COR-L47 (cell line): ENCODE measurements around the gene GPRIN3.
"Not testable (repeated sequence)": the region's sequence is repeated elsewhere in the genome, so short reads cannot be mapped to it uniquely, and the experiment has no call there.

ENCODE experiments used
- DNase-seq: peaks from one replicate; lab custom pipeline; 2025; lab: John Stamatoyannopoulos, UW

The GPRIN3 gene

DNA sequence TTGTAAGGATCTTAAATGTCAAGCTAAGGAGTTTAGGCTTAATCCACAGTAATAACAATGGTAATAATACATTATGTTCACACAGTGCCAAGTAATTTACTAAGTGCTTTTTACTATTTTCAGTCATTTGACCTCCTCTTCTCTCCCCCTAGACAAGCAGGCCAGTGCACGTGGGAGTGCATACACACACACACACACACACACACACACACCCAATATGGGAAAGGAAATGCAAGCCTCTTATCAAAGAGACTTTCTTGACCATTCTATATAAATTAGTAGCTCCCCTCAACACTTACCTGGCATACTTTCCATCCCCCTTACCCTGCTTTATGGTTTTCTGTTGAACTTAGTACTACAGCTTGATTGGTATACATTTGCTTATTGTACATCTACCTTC, 3.8 kb upstream of the GPRIN3 start:
- DNase-seq = no peak

DNA sequence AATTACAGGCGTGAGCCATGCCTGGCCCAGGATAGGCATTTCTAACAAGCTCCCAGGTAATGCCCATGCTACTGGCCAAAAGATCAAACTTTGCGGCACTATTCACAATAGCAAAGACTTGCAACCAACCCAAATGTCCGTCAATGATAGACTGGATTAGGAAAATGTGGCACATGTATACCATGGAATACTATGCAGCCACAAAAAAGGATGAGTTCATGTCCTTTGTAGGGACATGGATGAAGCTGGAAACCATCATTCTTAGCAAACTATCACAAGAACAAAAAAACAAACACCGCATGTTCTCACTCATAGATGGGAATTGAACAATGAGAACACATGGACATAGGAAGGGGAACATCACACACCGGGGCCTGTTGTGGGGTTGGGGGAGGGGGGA, 1.6 kb upstream of the GPRIN3 start:
- not testable (repeated sequence) for DNase-seq

DNA sequence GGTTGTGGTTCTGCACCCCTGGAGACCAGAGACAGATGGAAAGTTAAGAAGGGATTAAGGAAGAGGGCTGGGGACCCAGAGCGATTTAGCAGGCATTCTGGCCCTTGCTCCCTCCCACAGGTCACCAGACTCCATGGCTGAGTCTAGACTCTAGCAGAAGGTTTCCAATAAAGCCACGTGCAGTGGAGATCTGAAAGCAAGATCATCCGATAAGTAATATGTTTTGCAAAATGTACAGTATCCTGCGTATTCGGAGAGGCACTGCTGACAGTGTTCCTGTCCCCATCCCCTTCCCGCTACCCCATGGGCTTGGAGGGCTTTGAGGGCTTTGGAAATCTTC, 531 bp upstream of the GPRIN3 start:
- DNase-seq = no peak

GRCh38 chr4:89307178-89307445, 488 bp downstream of the GPRIN3 start:
- DNase-seq = no peak

DNA sequence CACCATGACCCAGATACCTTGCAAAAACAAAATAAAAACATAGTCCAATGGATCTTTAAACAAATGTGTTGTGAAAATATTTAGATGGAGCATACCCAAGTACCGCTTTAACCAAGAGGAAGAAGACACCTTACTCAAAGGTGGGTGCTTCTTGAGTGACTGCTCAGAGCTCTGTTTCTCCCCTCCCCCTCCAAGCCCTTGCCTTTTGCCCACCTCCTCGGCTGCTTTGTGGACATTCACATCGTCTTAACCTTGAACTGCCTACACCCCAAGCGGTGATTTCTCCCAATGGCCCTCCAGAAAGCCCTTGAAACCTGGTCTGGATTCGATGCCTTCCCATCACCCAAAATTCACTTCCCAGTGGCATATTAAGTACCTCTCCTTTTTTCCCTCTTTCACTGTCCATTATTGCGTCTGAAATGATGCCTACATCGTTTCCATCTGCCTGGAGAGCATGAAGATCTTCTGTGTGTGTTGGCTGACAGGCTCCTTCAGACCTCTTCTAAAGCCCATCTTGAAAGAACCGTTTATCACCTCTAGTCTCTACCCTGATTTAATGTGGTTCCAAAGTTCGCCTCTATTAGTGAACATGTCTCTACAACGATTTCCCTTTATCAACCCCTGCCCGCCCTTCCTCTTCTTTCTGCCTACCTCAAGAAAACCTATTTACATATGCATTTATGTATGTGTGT, 968 bp downstream of the GPRIN3 start:
- no peak for DNase-seq

- DNase-seq = no peak
Measured at GRCh38 chr4:89305712-89306437, 1.7 kb downstream of the GPRIN3 start.

DNA sequence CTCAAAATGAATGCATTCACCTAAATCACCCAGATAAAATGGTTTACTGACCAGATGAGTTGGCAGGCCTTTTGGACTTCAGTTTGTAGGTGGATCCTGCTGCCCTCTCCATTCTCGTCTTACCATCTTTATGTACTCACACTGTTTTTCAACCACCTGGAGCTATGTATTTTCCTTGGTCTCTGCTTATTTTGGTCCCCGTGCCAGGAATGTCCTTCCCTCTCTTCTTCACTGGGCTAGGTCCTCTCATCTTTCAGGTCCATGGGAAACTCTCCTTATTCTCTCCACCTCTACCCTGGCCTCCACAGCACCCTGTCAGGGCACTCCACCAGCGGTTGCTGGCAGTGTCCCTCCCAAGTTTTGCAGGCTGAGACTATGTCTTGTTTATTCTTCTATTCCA, 2.6 kb downstream of the GPRIN3 start:
- DNase-seq = no peak

- no peak for DNase-seq
Measured at GRCh38 chr4:89303814-89304388, 3.7 kb downstream of the GPRIN3 start.

- DNase-seq = no peak
Measured at GRCh38 chr4:89303177-89303576, 4.4 kb downstream of the GPRIN3 start.

GRCh38 chr4:89301902-89302301, 5.7 kb downstream of the GPRIN3 start:
- no peak for DNase-seq

GRCh38 chr4:89301003-89301402, 6.6 kb downstream of the GPRIN3 start:
- DNase-seq = no peak

- no peak for DNase-seq
Measured at GRCh38 chr4:89300499-89300898, 7.1 kb downstream of the GPRIN3 start.

DNA sequence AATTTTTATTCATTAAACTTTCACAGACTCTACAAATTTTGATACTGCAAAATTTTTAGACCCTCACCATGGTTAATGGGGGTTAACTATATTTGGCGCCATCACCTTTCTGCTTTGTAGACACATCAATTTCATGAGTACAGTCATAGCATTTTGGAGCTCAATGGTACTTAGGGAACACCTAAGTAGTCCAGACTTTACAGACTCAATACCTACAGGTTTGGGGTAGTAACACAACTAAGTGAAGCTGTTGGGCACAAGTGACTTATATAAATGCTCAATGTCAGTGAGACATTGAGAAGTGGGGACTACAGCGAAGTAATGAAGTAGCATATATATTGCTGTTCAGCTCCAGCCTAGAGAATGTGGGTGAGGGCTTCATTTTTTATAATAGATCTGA, 7.5 kb downstream of the GPRIN3 start:
- DNase-seq = no peak

DNA sequence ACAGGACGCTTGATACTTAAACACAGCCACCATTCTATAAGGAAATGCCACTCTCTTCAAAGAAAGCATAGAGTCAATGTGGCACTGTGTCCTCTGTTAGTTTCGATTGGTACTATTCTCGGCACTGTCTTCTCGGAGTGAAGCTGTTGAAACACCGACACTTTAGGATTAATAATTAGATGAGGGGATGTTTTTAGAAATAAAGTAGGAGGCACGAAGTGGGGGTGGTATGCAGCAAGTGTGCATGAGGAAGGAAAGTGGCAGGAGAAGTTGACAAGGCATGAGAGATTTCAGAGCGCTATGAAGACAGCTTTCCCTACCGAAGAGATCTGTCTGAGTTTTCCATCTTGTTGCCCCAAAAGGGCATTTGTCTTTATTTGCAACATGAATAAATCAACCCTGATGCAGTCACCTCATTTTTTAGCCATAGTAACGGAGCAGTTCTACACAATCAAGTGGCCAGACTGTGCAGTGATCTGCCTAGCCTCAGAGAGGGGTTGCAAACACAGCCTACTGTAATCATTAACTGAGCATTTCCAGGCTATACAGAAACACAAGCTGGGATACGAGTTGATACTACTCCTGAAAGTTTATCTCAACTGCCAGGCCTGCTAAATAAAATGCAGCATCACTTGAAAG, 8.3 kb downstream of the GPRIN3 start:
- no peak for DNase-seq

DNA sequence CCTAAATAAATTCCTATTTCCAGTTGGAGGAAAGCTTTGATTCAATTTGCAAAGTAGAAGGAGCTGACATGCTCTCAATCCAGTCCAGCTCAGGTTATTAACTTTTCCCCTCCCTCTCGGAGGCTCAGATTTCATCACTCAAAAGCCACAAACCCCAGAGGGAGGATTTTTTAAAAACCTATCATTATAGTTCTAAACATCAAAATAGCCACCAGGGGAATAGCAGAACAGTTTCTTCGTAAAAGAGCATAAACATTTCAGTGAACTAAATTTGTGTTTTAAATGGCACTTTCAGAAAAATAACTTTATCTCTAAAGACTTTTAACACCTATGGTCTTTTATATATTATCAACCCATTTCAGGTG, 8.8 kb downstream of the GPRIN3 start:
- no peak for DNase-seq

- no peak for DNase-seq
Measured at GRCh38 chr4:89298155-89298554, 9.4 kb downstream of the GPRIN3 start.

DNA sequence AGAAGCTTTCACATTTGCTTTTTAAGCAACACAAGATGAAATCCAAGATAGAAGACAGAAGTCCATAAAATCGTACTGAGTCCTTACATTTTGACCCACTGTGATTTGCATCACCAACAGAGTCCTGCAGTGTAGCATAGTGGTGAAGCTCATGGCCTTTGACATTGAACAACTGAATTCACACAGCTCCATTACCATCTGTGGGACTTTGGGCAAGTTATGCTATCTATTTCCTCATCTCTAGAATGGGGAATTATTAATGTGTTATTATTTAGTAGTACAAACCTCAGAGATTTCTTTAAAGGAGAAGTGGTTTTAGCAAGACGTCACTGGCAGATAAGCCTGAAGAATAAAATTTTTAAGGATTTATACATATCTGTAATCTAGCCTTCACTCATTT, 10.7 kb downstream of the GPRIN3 start:
- no peak for DNase-seq

- no peak for DNase-seq
Measured at GRCh38 chr4:89296399-89296798, 11.2 kb downstream of the GPRIN3 start.

DNA sequence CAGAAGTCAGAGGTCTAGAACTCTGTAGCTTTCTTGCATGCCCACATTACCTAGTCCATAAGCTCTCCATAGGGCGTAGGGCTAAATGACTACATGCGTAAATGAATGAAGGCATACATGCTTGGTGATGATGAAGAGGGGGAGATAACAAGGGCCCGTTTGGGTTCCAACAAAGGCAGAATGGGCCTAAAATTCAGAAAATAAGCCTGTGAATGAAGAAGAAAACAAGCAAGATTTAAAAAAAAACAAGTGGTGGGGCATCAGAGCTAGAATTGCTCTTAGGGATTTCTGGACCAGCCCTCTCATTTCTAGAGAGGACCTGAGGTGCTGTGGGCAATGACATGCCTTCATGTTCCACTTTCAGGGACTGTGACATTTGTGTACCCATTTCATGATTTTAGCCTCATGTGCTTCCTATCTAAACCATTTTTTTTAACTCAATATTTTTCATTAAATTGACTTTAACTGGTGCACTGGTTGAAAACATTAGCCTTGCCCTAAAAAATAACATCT, 12.1 kb downstream of the GPRIN3 start:
- no peak for DNase-seq

- DNase-seq = no peak
Measured at GRCh38 chr4:89294573-89295269, 12.9 kb downstream of the GPRIN3 start.

- no peak for DNase-seq
Measured at GRCh38 chr4:89293299-89293698, 14.3 kb downstream of the GPRIN3 start.

GRCh38 chr4:89290727-89291516, 16.7 kb downstream of the GPRIN3 start:
- DNase-seq = no peak
